HS-27A (cell line): ENCODE results near the gene PDXP.
A peak's percentile ranks its signal among the peaks of the same experiment; 100 is the strongest.
"Not testable (repeated sequence)": the region's sequence is repeated elsewhere in the genome, so short reads cannot be mapped to it uniquely, and the experiment has no call there.

ENCODE experiments used
- DNase-seq: peaks from one replicate; pipeline ENCODE4 v3.0.0-alpha.2; 2012; ENCODE audit warnings: low read depth, missing footprints

PDXP gene

GRCh38 chr22:37658133-37659065 lies at the start of gene PDXP:
Gene PDXP (plus strand): TSS chr22:37658723. CDS start chr22:37658783, 60 bp downstream.
- peak; percentile 99 for DNase-seq

- no peak for DNase-seq
Observed at GRCh38 chr22:37609240-37610152, 49.0 kb upstream of the PDXP start.

DNA sequence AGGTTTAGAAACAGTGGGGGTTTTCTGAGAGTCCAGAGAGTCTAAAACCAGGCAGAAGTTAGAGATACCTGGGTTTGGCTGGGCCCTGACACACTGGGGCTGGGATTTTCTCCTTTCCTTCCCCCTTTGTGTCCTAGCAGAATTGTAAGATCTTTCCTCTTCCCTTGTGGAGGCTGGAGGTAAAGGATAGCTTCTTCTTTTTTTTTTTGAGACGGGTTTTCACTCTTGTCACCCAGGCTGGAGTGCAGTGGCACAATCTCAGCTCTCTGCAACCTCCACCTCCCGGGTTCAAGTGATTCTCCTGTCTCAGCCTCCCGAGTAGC lies 48.4 kb upstream of the PDXP start:
- DNase-seq: not testable (repeated sequence)

DNA sequence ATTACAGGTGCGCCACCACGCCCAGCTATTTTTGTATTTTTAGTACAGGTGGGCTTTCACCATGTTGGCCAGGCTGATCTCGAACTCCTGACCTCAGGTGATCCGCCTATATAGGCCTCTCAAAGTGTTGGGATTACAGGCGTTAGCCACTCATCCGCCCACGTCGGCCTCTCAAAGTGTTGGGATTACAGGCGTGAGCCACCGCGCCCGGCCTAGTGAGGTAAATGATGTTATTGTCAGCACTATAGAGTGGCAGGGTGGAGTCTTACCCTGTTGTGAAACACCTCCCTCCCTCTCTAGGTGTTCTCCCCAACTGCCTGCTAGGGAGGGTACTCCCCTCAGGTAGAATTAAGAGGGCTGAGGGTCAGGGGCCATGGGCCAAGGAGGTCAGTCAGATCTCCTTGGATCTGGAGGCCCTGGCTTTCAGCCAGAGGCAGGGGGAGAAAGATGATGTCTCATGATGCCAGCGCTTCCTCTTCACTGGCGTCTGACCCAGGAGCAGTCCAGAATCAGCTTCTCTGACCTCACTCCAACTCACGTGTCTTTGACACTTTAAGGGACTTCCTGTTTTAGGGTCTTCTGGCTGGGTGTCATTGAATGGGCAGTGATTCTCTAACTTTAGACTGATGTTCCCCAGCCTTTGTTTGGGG lies 47.9 kb upstream of the PDXP start:
- no peak for DNase-seq

DNA sequence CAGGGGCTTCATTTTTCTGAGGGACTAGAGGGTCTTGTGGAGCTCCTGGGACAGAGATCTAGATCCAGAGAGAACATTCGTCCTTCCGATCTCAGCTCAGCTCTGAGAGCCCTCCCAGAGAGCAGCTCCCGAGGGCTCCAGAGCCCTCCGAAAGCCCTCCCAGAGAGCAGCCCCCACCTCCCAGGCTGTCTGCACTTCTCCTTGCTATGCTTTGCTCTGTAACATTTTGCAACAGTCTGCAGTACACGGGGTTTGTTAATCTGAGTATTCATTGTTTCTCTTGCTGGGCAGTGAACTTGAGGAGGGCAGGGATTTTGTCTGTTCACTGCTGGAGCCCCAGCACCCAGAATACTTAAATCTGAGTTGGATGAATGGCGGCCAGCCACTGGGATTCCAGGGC lies 47.3 kb upstream of the PDXP start:
- no peak for DNase-seq

DNA sequence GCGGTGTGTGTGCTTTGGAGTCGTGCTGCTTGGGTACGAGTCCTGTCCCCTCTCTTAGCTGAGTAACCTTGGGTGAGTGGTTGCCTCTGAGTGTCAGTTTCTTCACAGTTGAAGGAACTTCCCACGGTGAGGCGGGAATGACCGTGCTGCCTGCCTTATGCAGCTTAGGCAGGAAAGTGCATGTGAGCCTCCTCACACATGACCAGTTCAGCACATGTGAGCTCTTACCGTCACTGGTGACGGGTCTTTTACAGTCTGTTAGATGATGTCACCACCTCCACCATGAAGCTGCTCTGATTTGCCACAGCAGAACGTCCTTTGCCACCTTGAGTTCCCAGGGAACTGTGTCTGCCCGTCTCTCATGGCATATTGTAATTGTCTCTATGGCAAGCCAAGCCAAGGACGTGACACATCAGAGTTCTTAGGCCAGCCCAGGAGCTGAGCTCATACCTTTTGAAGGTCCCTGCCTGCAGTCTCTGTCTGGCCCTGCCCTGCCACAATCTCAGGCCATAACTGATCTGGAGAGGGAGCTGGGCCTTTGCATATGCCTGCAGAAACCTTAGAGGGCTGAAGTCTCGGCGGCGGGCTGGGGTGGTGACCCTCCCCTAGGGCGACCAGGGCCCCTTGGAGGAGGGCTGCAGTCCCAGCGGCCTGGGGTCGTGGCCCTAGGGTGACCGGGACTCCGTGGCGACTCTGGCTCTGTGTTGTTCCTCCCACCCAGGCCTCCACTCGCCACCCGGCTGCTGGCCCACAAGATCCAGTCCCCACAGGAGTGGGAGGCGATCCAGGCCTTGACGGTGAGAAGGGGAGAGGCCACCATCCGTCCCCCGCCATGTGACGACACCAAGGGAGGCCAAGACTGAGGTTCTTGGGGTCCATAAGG lies 42.1 kb upstream of the PDXP start:
- no peak for DNase-seq

DNA sequence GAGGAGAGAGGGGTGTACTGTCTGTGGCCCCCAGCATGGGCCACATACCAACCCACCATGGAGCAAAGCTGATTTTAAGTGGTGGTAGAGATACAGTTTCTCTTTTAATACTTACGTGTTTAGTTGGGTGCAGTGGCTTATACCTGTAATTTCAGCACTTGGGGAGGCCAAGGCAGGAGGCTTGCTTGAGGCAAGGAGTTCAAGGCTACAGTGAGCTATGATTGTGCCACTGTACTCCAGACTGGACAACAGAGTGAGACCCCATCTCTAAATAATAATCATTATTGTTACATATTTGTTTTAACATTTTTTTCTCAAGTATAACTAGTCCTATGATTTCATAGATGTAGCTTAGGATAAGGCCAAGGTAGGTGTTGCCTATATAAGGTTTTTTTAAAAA lies 41.1 kb upstream of the PDXP start:
- DNase-seq: no peak

- DNase-seq: no peak
Observed at GRCh38 chr22:37618072-37618656, 40.4 kb upstream of the PDXP start.

- DNase-seq: no peak
Observed at GRCh38 chr22:37618674-37619073, 39.8 kb upstream of the PDXP start.

GRCh38 chr22:37619991-37620390 lies 38.5 kb upstream of the PDXP start:
- no peak for DNase-seq

GRCh38 chr22:37621352-37621860 lies 37.1 kb upstream of the PDXP start:
- DNase-seq: no peak

DNA sequence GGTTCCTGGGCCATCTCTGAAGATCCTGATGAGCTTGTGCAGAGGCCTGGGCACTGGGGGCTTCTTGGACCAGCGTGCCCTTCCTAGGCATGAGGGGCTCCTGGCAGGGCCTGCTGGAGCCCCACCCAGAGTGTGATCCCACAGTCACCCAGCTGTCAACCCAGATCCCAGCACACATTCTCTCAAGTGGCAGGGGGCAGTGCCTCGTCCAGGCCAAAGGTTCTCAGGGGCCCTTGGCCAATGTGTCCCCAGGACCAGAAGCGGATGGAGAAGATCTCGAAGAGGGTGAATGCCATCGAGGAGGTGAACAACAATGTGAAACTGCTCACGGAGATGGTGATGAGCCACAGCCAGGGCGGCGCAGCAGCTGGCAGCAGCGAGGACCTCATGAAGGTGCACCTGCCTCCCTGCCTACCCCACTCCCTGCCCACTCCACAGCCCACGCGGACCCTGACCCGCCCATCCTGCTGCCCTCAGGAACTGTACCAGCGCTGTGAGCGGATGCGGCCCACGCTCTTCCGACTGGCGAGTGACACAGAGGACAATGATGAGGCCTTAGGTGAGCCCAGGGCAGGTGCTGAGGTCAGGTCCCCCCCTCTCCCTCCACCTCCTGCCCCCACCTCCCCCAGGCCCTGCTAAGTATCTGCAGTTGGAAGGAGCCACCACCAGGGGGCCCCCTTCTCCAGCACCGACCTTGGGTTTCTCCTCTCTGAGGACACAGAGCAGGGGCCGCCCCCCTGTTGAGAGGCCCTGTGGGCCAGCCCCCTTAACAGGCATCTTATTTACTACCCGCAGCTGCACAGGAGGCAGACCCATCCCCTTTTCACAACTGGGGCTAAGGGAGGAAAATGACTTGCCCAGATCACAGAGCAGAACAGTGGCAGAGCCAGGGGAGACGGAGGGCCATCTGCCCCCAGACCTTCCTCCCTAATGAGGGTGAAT lies 35.2 kb upstream of the PDXP start:
- no peak for DNase-seq

DNA sequence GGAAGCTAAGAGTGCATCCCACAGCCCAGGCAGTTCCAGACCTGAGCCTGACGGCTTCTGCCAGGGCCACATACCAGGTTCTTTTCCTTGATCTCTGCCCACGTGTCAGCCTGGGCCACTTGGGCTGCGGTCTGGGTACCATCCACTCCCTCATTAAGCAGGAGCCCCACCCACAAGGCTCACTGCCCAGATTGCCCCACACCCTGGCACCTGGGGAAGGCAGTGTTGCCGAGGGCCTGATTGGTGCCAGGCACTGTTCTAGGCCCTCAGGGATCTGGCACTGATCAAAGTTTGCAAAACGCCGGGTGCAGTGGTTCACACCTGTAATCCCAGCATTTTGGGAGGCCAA lies 34.5 kb upstream of the PDXP start:
- no peak for DNase-seq

DNA sequence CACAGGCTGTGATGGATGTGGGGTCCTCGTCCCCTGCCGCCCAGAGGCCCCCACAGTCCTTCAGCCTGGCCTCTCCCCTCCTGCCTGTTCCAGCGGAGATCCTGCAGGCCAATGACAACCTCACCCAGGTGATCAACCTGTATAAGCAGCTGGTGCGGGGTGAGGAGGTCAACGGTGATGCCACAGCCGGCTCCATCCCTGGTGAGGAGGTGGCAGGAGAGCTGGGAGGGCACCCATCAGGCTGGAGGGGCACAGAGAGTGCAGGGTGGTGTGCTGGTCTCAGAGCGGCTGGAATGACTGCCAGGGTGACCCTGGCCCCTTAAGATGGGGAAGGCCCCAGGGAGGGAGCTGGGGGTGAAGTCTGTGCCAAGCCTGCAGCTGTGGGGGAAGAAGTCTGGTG lies 33.6 kb upstream of the PDXP start:
- no peak for DNase-seq

DNA sequence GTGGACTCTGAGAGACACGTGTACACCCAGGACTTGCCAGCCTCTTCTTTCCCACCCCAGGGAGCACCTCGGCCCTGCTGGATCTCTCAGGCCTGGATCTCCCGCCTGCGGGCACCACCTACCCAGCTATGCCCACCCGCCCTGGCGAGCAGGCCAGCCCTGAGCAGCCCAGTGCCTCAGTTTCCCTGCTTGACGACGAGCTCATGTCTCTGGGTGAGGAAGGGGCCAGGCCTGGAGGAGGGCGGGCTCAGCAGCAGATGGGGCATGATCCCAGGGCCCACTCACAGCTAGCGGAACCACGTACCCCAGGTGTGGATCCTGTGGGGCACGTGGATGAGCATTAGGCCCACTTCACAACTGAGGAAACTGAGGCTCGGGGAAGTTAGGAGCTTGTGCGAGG lies 32.8 kb upstream of the PDXP start:
- DNase-seq: no peak

GRCh38 chr22:37626144-37626543 lies 32.4 kb upstream of the PDXP start:
- no peak for DNase-seq

- no peak for DNase-seq
Observed at GRCh38 chr22:37626556-37627075, 31.9 kb upstream of the PDXP start.

GRCh38 chr22:37627121-37627520 lies 31.4 kb upstream of the PDXP start:
- no peak for DNase-seq

GRCh38 chr22:37627545-37627944 lies 31.0 kb upstream of the PDXP start:
- no peak for DNase-seq

DNA sequence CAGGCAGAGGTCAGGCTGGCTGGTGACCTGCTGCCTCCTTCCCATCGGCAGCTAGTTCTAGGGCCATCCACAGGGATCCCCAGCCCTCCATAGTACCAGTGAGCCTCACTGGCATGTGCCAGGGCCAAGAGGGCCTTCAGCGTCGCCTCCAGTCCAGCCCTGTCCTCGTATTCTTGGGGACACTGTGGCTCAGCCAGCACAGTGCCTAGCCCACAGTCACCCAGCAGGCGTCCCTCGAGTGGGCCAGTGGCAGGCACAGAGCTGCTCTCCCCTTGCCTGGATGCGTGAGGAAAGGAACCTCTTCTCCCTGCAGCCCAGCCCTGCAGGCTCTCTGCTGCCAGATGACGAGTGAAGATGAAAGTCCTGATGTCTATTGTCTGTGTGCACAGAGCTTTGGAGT lies 29.7 kb upstream of the PDXP start:
- no peak for DNase-seq
